H9 (cell line): Measurements from ENCODE around the gene SCUBE1. TPM values are rescaled to one million over a fixed set of nuclear protein-coding genes. Genes with fewer than 3 reads are reported as not detected.

Experiments used
- DNase-seq: peaks from one replicate; pipeline ENCODE4 v3.0.0-alpha.2; 2017
- H2AFZ ChIP-seq: one replicate; pipeline ENCODE4 v1.6.1; 2013; ENCODE audit warnings: mild to moderate bottlenecking, low read length, control low read depth, moderate library complexity
- H2AK5ac ChIP-seq: 2 replicates; pipeline ENCODE4 v1.6.1; 2013; ENCODE audit warnings: low read length, control low read depth, mixed read lengths; ENCODE audit not compliant: insufficient read length
- H2BK120ac ChIP-seq: one replicate; pipeline ENCODE4 v1.6.1; 2013; ENCODE audit warnings: low read depth, mild to moderate bottlenecking, low read length, control low read depth, inconsistent platforms; ENCODE audit not compliant: poor library complexity, severe bottlenecking
- H2BK12ac ChIP-seq: 2 replicates; pipeline ENCODE4 v1.6.1; 2013; ENCODE audit warnings: low read length, control low read depth, mixed read lengths, low read depth; ENCODE audit not compliant: insufficient read length
- H2BK15ac ChIP-seq: 2 replicates; pipeline ENCODE4 v1.6.1; 2013; ENCODE audit warnings: low read depth, low read length, control low read depth
- H2BK20ac ChIP-seq: one replicate; pipeline ENCODE4 v1.6.1; 2013; ENCODE audit warnings: low read depth, mild to moderate bottlenecking, low read length, control low read depth, inconsistent platforms; ENCODE audit not compliant: poor library complexity, severe bottlenecking
- H2BK5ac ChIP-seq: 2 replicates; pipeline ENCODE4 v1.6.1; 2013; ENCODE audit warnings: low read length, control low read depth, mixed read lengths; ENCODE audit not compliant: insufficient read length
- H3K14ac ChIP-seq: 2 replicates; pipeline ENCODE4 v1.6.1; 2013; ENCODE audit warnings: low read length, control low read depth; ENCODE audit not compliant: insufficient read depth
- H3K18ac ChIP-seq: 2 replicates; pipeline ENCODE4 v1.6.1; 2013; ENCODE audit warnings: low read depth, mild to moderate bottlenecking, mixed read lengths, low read length, control low read depth; ENCODE audit not compliant: insufficient read length
- H3K23ac ChIP-seq: 2 replicates; pipeline ENCODE4 v1.6.1; 2013; ENCODE audit warnings: low read length, control low read depth, mixed read lengths, low read depth; ENCODE audit not compliant: insufficient read length
- H3K23me2 ChIP-seq: 2 replicates; pipeline ENCODE4 v1.6.1; 2013; ENCODE audit warnings: low read depth, mild to moderate bottlenecking, mixed read lengths, low read length, control low read depth; ENCODE audit not compliant: insufficient read length, poor library complexity, severe bottlenecking
- H3K27ac ChIP-seq: 2 replicates; pipeline ENCODE4 v1.5.1; 2013; ENCODE audit warnings: low read length, control low read depth, mixed read lengths, low read depth; ENCODE audit not compliant: insufficient read length
- H3K27me3 ChIP-seq: 2 replicates; pipeline ENCODE4 v1.6.1; 2013; ENCODE audit warnings: low read length, control low read depth, inconsistent platforms; ENCODE audit not compliant: insufficient read depth
- H3K4ac ChIP-seq: 2 replicates; pipeline ENCODE4 v1.6.1; 2013; ENCODE audit warnings: low read depth, mild to moderate bottlenecking, control low read depth, inconsistent platforms, low read length, moderate library complexity
- H3K4me1 ChIP-seq: 2 replicates; pipeline ENCODE4 v1.6.1; 2013; ENCODE audit warnings: low read length, control low read depth, inconsistent platforms; ENCODE audit not compliant: insufficient read depth
- H3K4me2 ChIP-seq: 2 replicates; pipeline ENCODE4 v1.6.1; 2013; ENCODE audit warnings: low read length, control low read depth, mixed read lengths; ENCODE audit not compliant: insufficient read length, insufficient read depth
- H3K56ac ChIP-seq: 2 replicates; pipeline ENCODE4 v1.6.1; 2013; ENCODE audit warnings: low read depth, mild to moderate bottlenecking, mixed read lengths, low read length, control low read depth; ENCODE audit not compliant: insufficient read length
- H3K79me1 ChIP-seq: 2 replicates; pipeline ENCODE4 v1.6.1; 2013; ENCODE audit warnings: low read depth, mild to moderate bottlenecking, moderate library complexity, low read length, control low read depth, inconsistent platforms; ENCODE audit not compliant: insufficient read depth, poor library complexity, severe bottlenecking
- H3K79me2 ChIP-seq: 2 replicates; pipeline ENCODE4 v1.6.1; 2013; ENCODE audit warnings: low read length, control low read depth, inconsistent platforms; ENCODE audit not compliant: insufficient read depth
- H3K9ac ChIP-seq: 2 replicates; pipeline ENCODE4 v1.6.1; 2013; ENCODE audit warnings: low read length, control low read depth, mixed read lengths; ENCODE audit not compliant: insufficient read length; ENCODE audit errors: extremely low read depth
- H3K9me3 ChIP-seq: one replicate; pipeline ENCODE4 v1.6.1; 2013; ENCODE audit warnings: low read depth, low read length, inconsistent platforms; ENCODE audit not compliant: control insufficient read depth
- H3T11ph ChIP-seq: one replicate; pipeline ENCODE4 v1.6.1; 2013; ENCODE audit warnings: mild to moderate bottlenecking, low read length, control low read depth, inconsistent platforms
- H4K20me1 ChIP-seq: one replicate; pipeline ENCODE4 v1.6.1; 2013; ENCODE audit not compliant: control insufficient read depth, insufficient read length, insufficient read depth
- H4K5ac ChIP-seq: 2 replicates; pipeline ENCODE4 v1.6.1; 2013; ENCODE audit warnings: low read depth, mild to moderate bottlenecking, mixed read lengths, low read length, control low read depth; ENCODE audit not compliant: insufficient read length
- H4K8ac ChIP-seq: replicated peaks from 2 replicates; pipeline ENCODE4 v1.6.1; 2013; ENCODE audit warnings: low read length, control low read depth, mixed read lengths, low read depth; ENCODE audit not compliant: insufficient read length
- H4K91ac ChIP-seq: 2 replicates; pipeline ENCODE4 v1.6.1; 2013; ENCODE audit warnings: low read depth, mild to moderate bottlenecking, moderate library complexity, mixed read lengths, low read length, control low read depth; ENCODE audit not compliant: insufficient read length
- H3K27ac Mint-ChIP-seq, 3 experiments: 2 replicates in 2 of 3; 3 replicates in 1 of 3; pipeline ENCODE4 v1.8.0; 2020 to 2021; ENCODE audit warnings: mixed read lengths in 3 of 3, mild to moderate bottlenecking in 1 of 3, moderate library complexity in 1 of 3
- H3K27me3 Mint-ChIP-seq: 2 replicates; pipeline ENCODE4 v1.8.0; 2021; ENCODE audit warnings: low read depth, mild to moderate bottlenecking, moderate library complexity, mixed read lengths
- H3K36me3 Mint-ChIP-seq, 3 experiments: 2 replicates in 2 of 3; 3 replicates in 1 of 3; pipeline ENCODE4 v1.8.0; 2020 to 2021; ENCODE audit warnings: low read depth in 3 of 3, mixed read lengths in 3 of 3; ENCODE audit not compliant: insufficient read depth in 1 of 3
- H3K4me1 Mint-ChIP-seq, 2 experiments: 2 replicates each; pipeline ENCODE4 v1.8.0; 2020; ENCODE audit warnings: mixed read lengths in 2 of 2
- H3K4me3 Mint-ChIP-seq, 2 experiments: 2 replicates in 1 of 2; 3 replicates in 1 of 2; pipeline ENCODE4 v1.8.0; 2020 to 2021; ENCODE audit warnings: mild to moderate bottlenecking in 2 of 2, mixed read lengths in 2 of 2, moderate library complexity in 1 of 2
- H3K9me3 Mint-ChIP-seq, 2 experiments: 2 replicates in 1 of 2; 3 replicates in 1 of 2; pipeline ENCODE4 v1.8.0; 2020; ENCODE audit warnings: mild to moderate bottlenecking in 2 of 2, mixed read lengths in 2 of 2, moderate library complexity in 1 of 2
- WGBS: extraction: QIAGEN DNeasy Blood & Tissue Kit; methylation state at CpG from one replicate; pipeline ENCODE4 v1.1.7; 2013; ENCODE audit warnings: missing lambda C conversion rate, low lambda C conversion rate, mixed read lengths; ENCODE audit not compliant: insufficient read length; ENCODE audit errors: extremely low coverage; 5-methylcytosine and 5-hydroxymethylcytosine counted together
- total RNA-seq: library from RNA; stranded (reverse); gene quantifications from 2 replicates; pipeline ENCODE4 v1.2.1, GENCODE V29; 2021
- TF ChIP-seq, protein P1 (sequence below): fragments of 200-600 bp; sonication (generic); conservative IDR thresholded peaks from 3 replicates; pipeline ENCODE4 v1.8.0; 2021; ENCODE audit warnings: antibody characterized with exemption, mild to moderate bottlenecking

SCUBE1 gene
- total RNA-seq, 1 experiment from 2014 or later: 1.2 TPM

DNA sequence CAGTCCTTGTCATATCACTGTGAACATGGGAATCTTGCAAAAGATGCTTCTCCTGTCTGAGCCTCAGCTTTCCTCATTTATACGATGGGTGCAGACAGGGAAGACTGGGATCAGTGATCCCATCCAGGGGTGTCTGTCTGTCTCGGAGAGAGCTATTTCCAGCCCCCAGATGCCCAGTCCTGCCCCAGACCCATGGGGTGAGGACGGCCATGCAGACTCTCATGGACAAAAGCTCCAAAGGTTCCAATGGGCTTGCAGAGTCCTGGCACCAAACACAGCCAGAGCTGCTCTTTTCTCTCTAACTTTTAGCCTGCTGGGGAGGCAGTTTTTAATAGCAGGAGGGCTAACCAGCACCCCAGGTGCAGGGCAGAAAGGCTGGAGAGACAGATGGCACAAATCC is 5.2 kb downstream of the SCUBE1 start:
- H3T11ph ChIP-seq: no peak overlapping the region
- TF ChIP-seq, protein P1, sequence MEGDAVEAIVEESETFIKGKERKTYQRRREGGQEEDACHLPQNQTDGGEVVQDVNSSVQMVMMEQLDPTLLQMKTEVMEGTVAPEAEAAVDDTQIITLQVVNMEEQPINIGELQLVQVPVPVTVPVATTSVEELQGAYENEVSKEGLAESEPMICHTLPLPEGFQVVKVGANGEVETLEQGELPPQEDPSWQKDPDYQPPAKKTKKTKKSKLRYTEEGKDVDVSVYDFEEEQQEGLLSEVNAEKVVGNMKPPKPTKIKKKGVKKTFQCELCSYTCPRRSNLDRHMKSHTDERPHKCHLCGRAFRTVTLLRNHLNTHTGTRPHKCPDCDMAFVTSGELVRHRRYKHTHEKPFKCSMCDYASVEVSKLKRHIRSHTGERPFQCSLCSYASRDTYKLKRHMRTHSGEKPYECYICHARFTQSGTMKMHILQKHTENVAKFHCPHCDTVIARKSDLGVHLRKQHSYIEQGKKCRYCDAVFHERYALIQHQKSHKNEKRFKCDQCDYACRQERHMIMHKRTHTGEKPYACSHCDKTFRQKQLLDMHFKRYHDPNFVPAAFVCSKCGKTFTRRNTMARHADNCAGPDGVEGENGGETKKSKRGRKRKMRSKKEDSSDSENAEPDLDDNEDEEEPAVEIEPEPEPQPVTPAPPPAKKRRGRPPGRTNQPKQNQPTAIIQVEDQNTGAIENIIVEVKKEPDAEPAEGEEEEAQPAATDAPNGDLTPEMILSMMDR: no peak
- no peak overlapping the region for H3K18ac ChIP-seq
- peaks cover 0 to 4% of the 10 kb centered on the region in 2 experiments; a peak in 3 of 5 replicates for H3K9me3 Mint-ChIP-seq
- H2BK15ac ChIP-seq: no peak overlapping the region
- no peak overlapping the region for H4K8ac ChIP-seq
- H2AK5ac ChIP-seq: no peak overlapping the region
- H3K14ac ChIP-seq: no peak overlapping the region
- H3K36me3 Mint-ChIP-seq: peaks cover 0 to 2% (median 0%) of the 10 kb centered on the region in 3 experiments; a peak in 1 of 7 replicates
- peaks cover 3% of the 10 kb centered on the region for H4K20me1 ChIP-seq
- H3K23ac ChIP-seq: no peak overlapping the region
- no CpG with 5 or more reads among the region's 3 CpGs for WGBS
- H3K4me1 ChIP-seq: no peaks in the 10 kb centered on the region
- H3K9ac ChIP-seq: no peak overlapping the region
- no peak overlapping the region for H2AFZ ChIP-seq
- DNase-seq: no peak
- no peak overlapping the region for H3K27ac Mint-ChIP-seq
- H4K5ac ChIP-seq: no peak overlapping the region
- no peaks in the 10 kb centered on the region for H3K79me1 ChIP-seq
- H3K27me3 Mint-ChIP-seq: peaks cover 33% of the 10 kb centered on the region
- H2BK20ac ChIP-seq: no peak overlapping the region
- no peak overlapping the region for H2BK120ac ChIP-seq
- H2BK5ac ChIP-seq: no peak overlapping the region
- peaks cover 14% of the 10 kb centered on the region; the same call in 1 of the 2 replicates for H3K27me3 ChIP-seq
- no peaks in the 10 kb centered on the region for H3K9me3 ChIP-seq
- no peaks in the 10 kb centered on the region for H3K23me2 ChIP-seq
- H2BK12ac ChIP-seq: no peak overlapping the region
- no peak overlapping the region for H3K56ac ChIP-seq
- H3K79me2 ChIP-seq: no peaks in the 10 kb centered on the region
- no peak overlapping the region for H4K91ac ChIP-seq
- H3K4me2 ChIP-seq: no peak overlapping the region
- H3K4me1 Mint-ChIP-seq: peaks cover 2 to 23% of the 10 kb centered on the region in 2 experiments; a peak in 3 of 4 replicates
- no peak overlapping the region for H3K4ac ChIP-seq
- no peak overlapping the region for H3K27ac ChIP-seq
- H3K4me3 Mint-ChIP-seq: no peak overlapping the region
